Measurements from ENCODE around the gene TKT.

TKT gene

GRCh38 chr3:53225651-53226050 lies 30.2 kb downstream of the TKT start:
- DNase-seq (ENCODE audit: low spot score): no peak

DNA sequence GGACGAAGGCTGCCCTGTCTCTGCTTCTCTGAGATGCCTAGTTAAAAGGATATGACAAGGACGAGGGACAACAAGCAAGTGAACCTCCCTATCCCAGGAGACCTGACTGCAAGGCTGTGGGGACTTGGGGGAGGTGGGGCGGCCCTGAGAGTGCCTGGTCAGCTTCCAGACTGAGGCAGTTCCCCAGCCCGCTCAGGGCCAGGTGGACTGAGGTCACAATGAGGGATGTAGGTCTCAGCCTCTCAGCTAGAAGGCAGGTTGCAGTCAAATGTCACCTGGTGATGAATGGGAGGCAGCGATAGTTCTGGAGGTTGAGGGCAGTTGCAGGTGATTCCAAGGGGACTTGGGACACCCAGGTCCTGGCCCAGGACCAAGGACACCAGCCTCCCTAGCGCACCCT lies 30.6 kb downstream of the TKT start:
- DNase-seq (ENCODE audit: low spot score): no peak

DNA sequence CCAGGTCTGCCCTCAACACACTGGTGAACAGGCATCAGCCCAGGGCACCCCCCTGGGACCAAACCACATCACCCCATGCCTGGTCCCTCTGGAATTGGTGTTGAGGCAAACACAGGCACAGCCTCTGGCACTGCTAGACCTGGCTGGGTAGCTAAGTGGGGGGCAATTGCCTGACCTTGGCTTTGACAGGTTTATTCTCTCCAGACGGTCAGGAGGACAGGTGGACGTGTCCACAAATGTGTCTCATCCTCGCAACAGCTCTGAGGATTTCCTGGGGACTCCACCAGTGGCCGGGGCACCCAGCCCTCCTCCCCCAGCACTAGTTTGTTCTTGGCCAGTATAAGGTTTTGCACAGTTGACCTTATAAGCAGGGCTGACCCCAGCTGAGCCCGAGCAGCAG lies 31.3 kb downstream of the TKT start:
- no peak for DNase-seq (ENCODE audit: low spot score)

GRCh38 chr3:53224026-53224425 lies 31.8 kb downstream of the TKT start:
- no peak for DNase-seq (ENCODE audit: low spot score)

DNA sequence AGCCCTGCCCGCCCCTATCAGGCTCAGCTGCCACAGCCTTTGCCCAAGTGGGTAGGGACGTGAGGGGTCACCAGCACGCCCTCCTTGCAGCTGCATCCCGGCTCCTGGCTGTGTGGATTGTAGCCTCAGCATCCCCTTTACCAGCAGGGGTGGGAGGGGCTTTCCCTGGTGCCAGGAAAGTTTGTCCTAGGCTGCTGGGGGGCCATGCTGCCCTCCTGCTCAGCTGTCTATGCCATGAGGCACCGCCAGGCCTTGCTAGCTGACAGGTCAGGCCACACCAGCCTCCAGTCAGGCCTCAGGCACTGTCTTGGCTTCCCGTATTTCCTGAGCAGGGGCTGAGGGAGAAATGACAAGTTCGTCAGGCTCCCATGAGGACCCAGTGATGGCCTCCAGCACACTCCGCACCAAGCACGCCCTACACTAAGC lies 32.3 kb downstream of the TKT start:
- DNase-seq (ENCODE audit: low spot score): no peak

- no peak for DNase-seq (ENCODE audit: low spot score)
These were observed 32.8 kb downstream of the TKT start for GRCh38 chr3:53223025-53223424.

DNA sequence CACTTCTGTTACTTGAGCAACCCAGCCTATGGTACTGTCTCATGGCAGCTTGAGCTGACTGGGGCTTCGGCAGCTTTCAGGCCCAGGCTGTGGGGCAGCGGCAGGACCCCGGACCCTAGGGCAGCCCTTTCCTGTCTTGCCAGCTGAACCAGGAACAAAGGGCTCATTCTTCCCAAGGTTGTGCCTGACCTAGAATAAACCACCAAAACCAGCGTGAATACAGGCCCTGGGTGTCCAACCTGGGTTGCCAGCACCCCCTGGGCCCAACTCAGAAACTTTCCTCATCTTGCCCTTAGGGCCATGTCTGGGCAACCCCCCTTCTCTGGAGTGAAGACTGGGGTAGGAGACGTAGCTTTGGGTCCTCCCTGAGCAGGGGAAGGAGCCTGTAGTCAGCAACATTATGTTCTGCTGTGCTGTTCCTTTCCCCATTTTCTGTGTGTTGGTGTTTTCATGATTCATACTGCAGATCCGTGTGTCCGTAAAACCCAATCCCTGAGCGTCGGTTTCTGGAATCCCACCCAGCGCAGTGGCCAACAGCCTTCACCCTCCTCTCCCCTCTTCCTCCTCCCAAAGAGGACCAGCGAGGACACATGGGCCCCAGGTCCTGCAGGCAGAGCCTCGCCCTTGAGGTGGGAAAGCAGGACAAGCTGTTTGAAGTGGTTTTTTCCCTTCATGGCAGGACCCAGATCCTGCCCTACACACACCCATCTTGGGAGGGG lies 33.5 kb downstream of the TKT start:
- DNase-seq (ENCODE audit: low spot score): no peak

- no peak for DNase-seq (ENCODE audit: low spot score)
These were observed 34.0 kb downstream of the TKT start for GRCh38 chr3:53221827-53222182.

GRCh38 chr3:53221345-53221744 lies 34.5 kb downstream of the TKT start:
- DNase-seq (ENCODE audit: low spot score): no peak

- peak; percentile 87 for DNase-seq (ENCODE audit: low spot score)
These were observed 35.8 kb downstream of the TKT start for GRCh38 chr3:53219895-53220483.

DNA sequence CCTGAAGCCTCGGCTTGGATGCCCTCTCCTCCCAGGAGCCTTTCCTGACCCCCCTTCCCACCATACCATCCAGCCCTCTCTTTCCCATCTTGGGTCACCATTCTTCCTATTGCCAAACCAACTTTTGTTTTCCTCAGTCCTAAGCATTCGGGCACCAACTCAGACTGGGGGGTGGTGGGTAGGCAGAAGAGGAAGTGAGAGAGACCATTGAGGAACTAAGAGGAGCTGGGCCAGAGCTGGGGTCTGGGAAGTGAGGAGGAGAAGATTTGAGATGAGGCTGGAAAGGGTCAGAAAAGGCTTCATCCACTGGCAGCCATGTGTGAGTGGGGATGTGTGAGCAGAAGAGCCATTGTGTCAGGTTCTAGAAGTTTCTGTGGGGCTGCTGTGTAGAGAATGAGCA lies 37.7 kb downstream of the TKT start:
- no peak for DNase-seq (ENCODE audit: low spot score)

DNA sequence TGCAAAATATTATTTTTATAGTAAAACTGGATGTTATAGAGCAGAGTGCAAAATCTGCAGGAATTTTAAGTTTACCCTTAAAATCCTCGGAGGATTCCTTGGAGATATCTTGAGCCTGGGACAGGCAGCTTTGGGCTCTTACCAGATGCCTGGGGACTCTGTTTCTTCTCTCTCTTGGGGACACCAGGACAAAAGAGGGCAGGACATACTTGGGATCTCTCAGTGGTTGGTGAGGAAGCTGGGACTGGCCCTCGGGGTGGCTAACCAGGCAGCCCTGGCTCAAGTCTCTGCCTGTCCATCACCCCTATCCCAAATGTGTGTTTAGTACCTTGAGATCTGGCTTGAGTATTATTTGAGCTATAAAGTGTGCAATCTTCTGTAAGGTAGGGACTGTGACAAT lies 38.6 kb downstream of the TKT start:
- no peak for DNase-seq (ENCODE audit: low spot score)

GRCh38 chr3:53216723-53217122 lies 39.1 kb downstream of the TKT start:
- DNase-seq (ENCODE audit: low spot score): no peak

DNA sequence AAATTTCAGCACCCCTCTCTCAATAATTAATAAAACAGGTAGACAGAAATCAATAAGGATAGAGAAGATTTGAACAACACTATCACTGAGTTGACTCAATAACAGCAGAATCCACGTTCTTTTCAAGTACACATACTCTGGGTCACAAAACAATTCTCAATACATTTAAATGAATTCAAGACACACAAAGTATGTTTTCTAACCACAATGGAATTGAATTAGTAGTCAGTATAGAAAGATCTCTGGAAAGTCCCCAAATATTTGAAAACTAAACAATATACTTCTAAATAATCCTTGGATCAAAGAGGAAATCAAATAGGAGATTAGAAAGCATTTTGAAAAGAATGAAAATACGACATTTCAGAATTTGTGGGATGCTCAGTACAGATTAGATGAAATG lies 40.0 kb downstream of the TKT start:
- DNase-seq (ENCODE audit: low spot score): no peak

DNA sequence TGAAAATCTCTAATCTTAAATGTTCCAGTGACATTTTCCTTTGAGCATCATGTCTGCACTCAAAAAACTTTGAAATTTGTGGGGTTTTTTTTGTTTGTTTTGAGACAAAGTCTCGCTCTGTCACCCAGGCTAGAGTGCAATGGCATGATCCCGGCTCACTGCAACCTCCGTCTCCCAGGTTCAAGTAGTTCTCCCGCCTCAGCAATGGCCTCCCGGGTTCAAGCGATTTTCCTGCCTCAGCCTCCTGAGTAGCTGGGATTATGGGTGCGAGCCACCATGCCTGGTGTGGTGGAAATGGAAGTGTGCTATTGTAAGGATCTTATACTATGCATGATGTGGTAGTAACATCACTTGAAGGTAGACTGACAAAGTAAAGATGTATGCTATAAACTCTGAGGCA lies 42.5 kb downstream of the TKT start:
- no peak for DNase-seq (ENCODE audit: low spot score)

DNA sequence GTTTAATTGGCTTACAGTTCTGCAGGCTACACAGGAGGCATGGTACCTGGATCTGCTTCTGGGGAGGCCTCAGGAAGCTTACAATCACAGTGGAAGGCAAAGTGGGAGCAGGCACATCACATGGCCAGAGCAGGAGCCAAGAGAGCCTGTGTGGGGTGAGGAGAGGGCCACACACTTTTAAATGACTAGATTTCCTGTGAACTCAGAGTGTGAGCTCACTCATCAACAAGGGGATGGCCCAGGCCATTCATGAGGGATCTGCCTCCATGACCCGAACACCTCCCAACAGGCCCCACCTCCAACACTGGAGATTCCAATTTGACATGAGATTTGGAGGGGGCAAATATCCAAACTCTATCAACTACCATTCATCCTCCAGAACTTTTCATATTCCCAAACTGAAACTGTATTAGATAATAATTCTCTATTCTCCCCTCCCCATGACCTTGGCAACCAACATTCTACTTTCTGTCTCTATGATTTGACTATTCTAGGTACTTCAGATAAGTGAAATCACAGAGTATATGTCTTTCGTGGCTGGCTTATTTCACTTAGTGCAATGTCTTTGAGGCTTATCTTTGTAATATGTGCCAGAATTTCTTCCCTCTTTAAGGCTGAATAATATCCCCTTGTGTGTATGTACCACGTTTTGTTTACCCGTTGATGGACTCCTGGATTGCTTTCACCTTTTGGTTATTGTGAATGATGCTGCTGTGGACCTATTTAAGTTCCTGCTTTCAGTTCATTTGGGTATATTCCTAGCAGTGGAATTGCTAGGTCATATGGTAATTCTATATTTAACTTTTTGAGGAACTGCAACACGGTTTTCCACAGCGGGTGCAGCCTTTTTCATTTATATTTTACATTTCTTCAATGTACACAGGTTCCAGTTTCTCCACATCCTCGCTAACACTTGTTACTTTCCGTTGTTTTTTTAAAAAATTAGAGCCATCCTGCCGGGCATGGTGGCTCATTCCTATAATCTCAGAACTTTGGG lies 43.8 kb downstream of the TKT start:
- no peak for DNase-seq (ENCODE audit: low spot score)

DNA sequence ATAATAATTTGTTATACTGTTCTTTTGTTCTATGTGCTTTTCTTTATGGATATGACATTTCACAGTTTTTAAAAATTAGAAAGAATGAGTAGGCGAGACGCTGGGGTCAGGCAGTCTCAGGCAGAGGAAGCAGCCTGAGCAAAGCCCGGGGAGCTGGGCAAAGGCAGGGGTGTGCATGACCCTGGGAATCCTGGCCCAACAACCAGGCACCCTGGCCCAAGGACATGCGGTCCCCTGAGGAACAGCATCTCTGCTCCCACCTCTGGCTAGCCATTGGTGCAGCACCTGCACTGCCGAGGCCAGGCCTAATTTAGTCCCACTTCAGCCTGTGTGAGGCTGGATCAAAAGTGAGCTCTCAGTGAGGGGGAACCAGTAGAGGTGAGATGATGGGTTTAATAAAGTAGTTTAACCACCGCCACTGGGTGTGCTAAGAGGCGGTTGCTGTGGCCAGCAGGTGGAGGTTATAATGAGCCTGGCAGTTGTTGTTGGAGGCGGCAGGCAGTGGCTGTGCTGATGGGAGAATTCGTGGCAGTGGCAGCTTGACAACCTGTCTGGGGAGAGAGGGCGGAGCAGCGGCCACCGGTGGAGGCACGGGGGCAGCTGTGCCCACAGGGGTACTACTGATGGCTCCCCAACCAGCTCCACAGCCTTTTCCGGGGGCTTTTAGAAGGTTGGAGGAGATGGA lies 53.3 kb downstream of the TKT start:
- no peak for DNase-seq (ENCODE audit: low spot score)

GRCh38 chr3:53200501-53201498 lies 55.0 kb downstream of the TKT start:
- no peak for DNase-seq (ENCODE audit: low spot score)

DNA sequence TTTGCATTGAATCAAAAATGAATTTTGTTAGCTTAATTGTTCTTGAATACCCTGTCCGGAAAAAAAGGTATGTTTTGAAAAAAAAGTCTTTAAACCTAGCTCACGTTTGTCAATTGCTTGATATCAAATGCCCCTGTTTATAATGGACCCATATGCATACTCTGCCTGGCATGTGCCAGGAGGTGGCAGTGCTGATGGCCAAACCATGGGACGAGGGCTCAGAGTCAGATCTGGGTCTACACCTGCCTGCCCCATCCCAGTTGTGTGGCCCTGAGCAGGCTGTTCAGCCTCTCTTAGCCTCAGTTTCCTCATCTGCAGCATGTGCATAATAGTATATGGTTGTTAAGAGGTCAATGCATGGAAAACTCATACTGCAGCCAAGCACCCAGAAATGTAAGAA lies 56.0 kb downstream of the TKT start:
- no peak for DNase-seq (ENCODE audit: low spot score)

GRCh38 chr3:53198996-53199395 lies 56.8 kb downstream of the TKT start:
- DNase-seq (ENCODE audit: low spot score): no peak
